Loucy (cell line): Measurements from ENCODE around the gene ADAMTS12.

Experiments
- H2AFZ ChIP-seq: fragments of 200-600 bp; sonication (generic); 2 replicates; pipeline ENCODE4 v1.6.0; 2016; ENCODE audit warnings: antibody characterized with exemption, mild to moderate bottlenecking, low read length, moderate library complexity
- H3F3A ChIP-seq: fragments of 200-600 bp; 2 replicates; pipeline ENCODE4 v1.6.0; 2016; ENCODE audit warnings: antibody characterized with exemption, low read depth, mild to moderate bottlenecking
- H3K27me3 ChIP-seq: fragments of 200-600 bp; sonication (generic); 2 replicates; pipeline ENCODE4 v1.6.1; 2014; ENCODE audit warnings: low read length, mild to moderate bottlenecking; ENCODE audit not compliant: insufficient read depth, poor library complexity, severe bottlenecking
- H3K36me3 ChIP-seq: fragments of 200-600 bp; sonication (generic); 2 replicates; pipeline ENCODE4 v1.6.1; 2016; ENCODE audit warnings: low read length; ENCODE audit not compliant: insufficient read depth
- H3K4me1 ChIP-seq: fragments of 200-600 bp; sonication (generic); 2 replicates; pipeline ENCODE4 v1.5.1; 2014; ENCODE audit warnings: low read length, mild to moderate bottlenecking; ENCODE audit not compliant: insufficient read depth, poor library complexity, severe bottlenecking
- H3K4me2 ChIP-seq: fragments of 200-600 bp; sonication (generic); 2 replicates; pipeline ENCODE4 v1.6.0; 2014; ENCODE audit warnings: antibody characterized with exemption, low read length, low read depth, mild to moderate bottlenecking; ENCODE audit not compliant: poor library complexity, severe bottlenecking
- H3K4me3 ChIP-seq: fragments of 200-600 bp; sonication (generic); 2 replicates; pipeline ENCODE4 v1.5.1; 2014; ENCODE audit warnings: low read length, mild to moderate bottlenecking, mixed read lengths; ENCODE audit not compliant: poor library complexity, severe bottlenecking
- H3K79me2 ChIP-seq: fragments of 200-600 bp; sonication (generic); 2 replicates; pipeline ENCODE4 v1.6.1; 2014; ENCODE audit warnings: low read length; ENCODE audit not compliant: insufficient read depth
- H3K9ac ChIP-seq: fragments of 200-600 bp; sonication (generic); 2 replicates; pipeline ENCODE4 v1.6.0; 2014; ENCODE audit warnings: mild to moderate bottlenecking, low read depth, low read length, moderate library complexity; ENCODE audit not compliant: poor library complexity, severe bottlenecking
- H3K9me2 ChIP-seq: fragments of 200-600 bp; sonication (generic); replicated peaks from 2 replicates; pipeline ENCODE4 v1.6.1; 2016; ENCODE audit warnings: low read depth, low read length, mixed read lengths
- H3K9me3 ChIP-seq: fragments of 200-600 bp; sonication (generic); 2 replicates; pipeline ENCODE4 v1.6.1; 2014; ENCODE audit warnings: mild to moderate bottlenecking, antibody characterized with exemption, low read length, low read depth; ENCODE audit not compliant: insufficient read depth
- H4K20me1 ChIP-seq: fragments of 200-600 bp; sonication (generic); 2 replicates; pipeline ENCODE4 v1.6.0; 2014; ENCODE audit warnings: antibody characterized with exemption, low read length, mild to moderate bottlenecking; ENCODE audit not compliant: insufficient read depth, poor library complexity, severe bottlenecking
- EZH2phosphoT487 ChIP-seq: fragments of 200-600 bp; IDR thresholded peaks from 2 replicates; pipeline ENCODE4 v1.6.1; 2018; ENCODE audit warnings: antibody characterized with exemption, mild to moderate bottlenecking, moderate library complexity, borderline replicate concordance
- TF ChIP-seq, protein P1 (sequence below): fragments of 200-600 bp; sonication (generic); conservative IDR thresholded peaks from 2 replicates; pipeline ENCODE4 v1.5.1; 2014; ENCODE audit warnings: mild to moderate bottlenecking, antibody characterized with exemption, low read length

The ADAMTS12 gene

DNA sequence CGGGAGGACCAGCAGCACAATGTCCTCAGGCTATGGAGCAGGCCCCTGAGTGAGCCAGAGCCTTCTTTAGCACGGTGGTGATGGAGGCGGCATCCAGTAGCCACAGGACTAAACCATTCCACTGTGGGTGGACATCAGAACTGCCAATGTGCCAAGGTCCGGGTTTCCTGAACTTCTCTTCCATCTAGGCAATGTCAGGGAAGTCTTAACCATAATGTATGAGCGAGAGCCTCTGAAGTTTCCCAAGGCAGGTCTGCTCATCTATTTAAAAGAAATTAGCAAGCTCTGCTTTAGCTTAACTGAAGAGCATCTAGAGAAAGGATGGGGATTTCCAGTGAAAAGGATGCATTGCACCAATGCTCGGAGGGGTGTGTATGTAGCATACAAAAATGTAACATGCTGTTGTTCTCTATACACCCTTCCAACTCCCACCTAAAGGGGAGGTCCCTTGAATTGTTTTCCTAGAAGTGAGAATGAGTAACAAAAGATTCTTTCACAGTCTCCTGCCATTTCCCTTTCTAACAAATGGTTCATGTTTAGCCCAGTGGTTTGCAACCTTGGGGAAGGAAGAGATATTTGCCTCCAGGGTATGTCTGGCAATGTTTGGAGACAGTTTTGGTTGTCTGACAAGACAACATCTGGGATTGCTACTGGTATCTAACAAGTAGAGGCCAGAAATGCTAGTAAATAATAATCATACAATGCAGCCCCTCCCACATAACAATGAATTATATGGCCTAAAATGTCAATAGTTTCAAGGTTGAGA is 38.3 kb upstream of the ADAMTS12 start:
- Histone ChIP-seq H2AFZ (no peak overlapping the region), H3K9me3 (no peaks in the 10 kb centered on the region), H3K4me3 (no peak overlapping the region), H3K36me3 (no peaks in the 10 kb centered on the region), H3K27me3 (no peaks in the 10 kb centered on the region), H3K4me1 (no peaks in the 10 kb centered on the region), H3K9me2 (no peaks in the 10 kb centered on the region), H3K79me2 (no peaks in the 10 kb centered on the region), H3K4me2 (no peak overlapping the region), H3K9ac (no peak overlapping the region), H3F3A (no peaks in the 10 kb centered on the region), H4K20me1 (no peaks in the 10 kb centered on the region)
- TF ChIP-seq, protein P1, sequence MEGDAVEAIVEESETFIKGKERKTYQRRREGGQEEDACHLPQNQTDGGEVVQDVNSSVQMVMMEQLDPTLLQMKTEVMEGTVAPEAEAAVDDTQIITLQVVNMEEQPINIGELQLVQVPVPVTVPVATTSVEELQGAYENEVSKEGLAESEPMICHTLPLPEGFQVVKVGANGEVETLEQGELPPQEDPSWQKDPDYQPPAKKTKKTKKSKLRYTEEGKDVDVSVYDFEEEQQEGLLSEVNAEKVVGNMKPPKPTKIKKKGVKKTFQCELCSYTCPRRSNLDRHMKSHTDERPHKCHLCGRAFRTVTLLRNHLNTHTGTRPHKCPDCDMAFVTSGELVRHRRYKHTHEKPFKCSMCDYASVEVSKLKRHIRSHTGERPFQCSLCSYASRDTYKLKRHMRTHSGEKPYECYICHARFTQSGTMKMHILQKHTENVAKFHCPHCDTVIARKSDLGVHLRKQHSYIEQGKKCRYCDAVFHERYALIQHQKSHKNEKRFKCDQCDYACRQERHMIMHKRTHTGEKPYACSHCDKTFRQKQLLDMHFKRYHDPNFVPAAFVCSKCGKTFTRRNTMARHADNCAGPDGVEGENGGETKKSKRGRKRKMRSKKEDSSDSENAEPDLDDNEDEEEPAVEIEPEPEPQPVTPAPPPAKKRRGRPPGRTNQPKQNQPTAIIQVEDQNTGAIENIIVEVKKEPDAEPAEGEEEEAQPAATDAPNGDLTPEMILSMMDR, result no peak
- TF ChIP-seq EZH2phosphoT487, result no peak

DNA sequence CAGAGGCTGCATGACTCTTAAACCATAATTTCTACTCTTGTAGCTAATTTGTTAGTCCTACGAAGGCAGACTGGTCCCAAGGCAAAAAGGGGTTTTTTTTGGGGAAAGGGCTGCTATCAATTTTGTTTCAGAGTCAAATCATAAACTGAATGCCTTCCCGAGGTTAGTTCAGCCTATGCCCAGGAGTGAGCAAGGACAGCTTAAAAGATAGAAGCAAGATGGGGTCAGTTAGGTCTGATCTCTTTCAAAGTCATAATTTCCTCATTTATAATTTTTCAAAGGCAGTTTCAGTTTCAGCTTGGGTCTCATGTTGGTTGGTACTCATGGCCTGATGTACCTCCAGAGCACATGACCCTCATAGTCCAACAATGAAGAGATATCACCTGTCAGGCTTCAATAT is 36.5 kb upstream of the ADAMTS12 start:
- no peaks in the 10 kb centered on the region for H3K27me3 ChIP-seq
- no peaks in the 10 kb centered on the region for H3K36me3 ChIP-seq
- no peaks in the 10 kb centered on the region for H3K9me2 ChIP-seq
- no peaks in the 10 kb centered on the region for H3K79me2 ChIP-seq
- no peaks in the 10 kb centered on the region for H3K9me3 ChIP-seq
- TF ChIP-seq, protein P1, result no peak
- no peak for TF ChIP-seq EZH2phosphoT487
- H2AFZ ChIP-seq, result no peak overlapping the region
- H3K4me3 ChIP-seq, result no peak overlapping the region
- H3K4me2 ChIP-seq, result no peak overlapping the region
- H4K20me1 ChIP-seq, result no peaks in the 10 kb centered on the region
- H3F3A ChIP-seq, result no peaks in the 10 kb centered on the region
- H3K9ac ChIP-seq, result no peak overlapping the region
- H3K4me1 ChIP-seq, result no peaks in the 10 kb centered on the region

DNA sequence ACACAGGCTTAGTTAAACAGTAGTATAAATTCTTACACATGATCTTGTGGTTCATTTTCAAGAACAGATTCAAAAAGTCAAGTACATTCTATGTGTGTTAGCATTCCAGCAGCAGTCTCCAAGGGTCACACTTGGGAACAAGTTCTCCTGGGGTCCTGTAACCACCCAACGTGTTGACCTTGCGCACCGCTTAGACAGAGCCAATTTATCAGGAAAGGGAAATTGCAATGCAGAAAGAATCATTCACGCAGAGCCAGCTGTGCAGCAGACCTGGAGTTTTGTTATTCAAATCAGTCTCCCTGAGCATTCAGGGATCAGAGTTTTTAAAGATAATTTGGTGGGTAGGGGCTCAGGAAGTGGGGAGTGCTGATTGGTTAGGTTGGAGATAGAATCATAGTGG is 35.9 kb upstream of the ADAMTS12 start:
- Histone ChIP-seq H3K9me3 (no peaks in the 10 kb centered on the region), H2AFZ (no peak overlapping the region), H3K4me3 (no peak overlapping the region), H4K20me1 (no peaks in the 10 kb centered on the region), H3K9me2 (no peaks in the 10 kb centered on the region), H3K36me3 (no peaks in the 10 kb centered on the region), H3K4me2 (no peak overlapping the region), H3K9ac (no peak overlapping the region), H3K27me3 (no peaks in the 10 kb centered on the region), H3K4me1 (no peaks in the 10 kb centered on the region), H3K79me2 (no peaks in the 10 kb centered on the region), H3F3A (no peaks in the 10 kb centered on the region)
- TF ChIP-seq, protein P1, result no peak
- no peak for TF ChIP-seq EZH2phosphoT487
